Type B pancreatic cell (in vitro differentiated cells): Measurements from ENCODE around the gene LSM14A. TPM values are rescaled to one million over a fixed set of nuclear protein-coding genes. Genes with fewer than 3 reads are reported as not detected.
"Not testable (repeated sequence)": the region's sequence is repeated elsewhere in the genome, so short reads cannot be mapped to it uniquely, and the experiment has no call there.

Source experiments
- DNase-seq: peaks from one replicate; pipeline ENCODE4 v3.0.0; 2021; ENCODE audit warnings: mixed read lengths; ENCODE audit not compliant: unreplicated experiment; ENCODE audit errors: extremely low spot score
- H3K27ac Mint-ChIP-seq: 2 replicates; pipeline ENCODE4 v1.8.0; 2021; ENCODE audit warnings: mild to moderate bottlenecking, mixed read lengths
- H3K27me3 Mint-ChIP-seq: 2 replicates; pipeline ENCODE4 v1.8.0; 2021; ENCODE audit warnings: mixed read lengths
- H3K36me3 Mint-ChIP-seq: 2 replicates; pipeline ENCODE4 v1.8.0; 2021; ENCODE audit warnings: mixed read lengths
- H3K4me1 Mint-ChIP-seq: one replicate; pipeline ENCODE4 v1.8.0; 2021; ENCODE audit warnings: mixed read lengths; ENCODE audit not compliant: unreplicated experiment
- H3K4me3 Mint-ChIP-seq: 2 replicates; pipeline ENCODE4 v1.8.0; 2021; ENCODE audit warnings: mild to moderate bottlenecking, mixed read lengths
- H3K9me3 Mint-ChIP-seq: 2 replicates; pipeline ENCODE4 v1.8.0; 2021; ENCODE audit warnings: mixed read lengths
- CTCF ChIP-seq: fragments of 200-600 bp; sonication (generic); conservative IDR thresholded peaks from 2 replicates; pipeline ENCODE4 v1.5.0; 2021; ENCODE audit warnings: antibody characterized with exemption, mild to moderate bottlenecking
- total RNA-seq: library from RNA; stranded (reverse); gene quantifications from 2 replicates; pipeline ENCODE4 v1.2.1, GENCODE V29; 2021; ENCODE audit warnings: low replicate concordance

LSM14A gene
- total RNA-seq, 1 donor from 2014 or later: 112 TPM

- no peaks in the 10 kb centered on the region for H3K9me3 Mint-ChIP-seq
- H3K27me3 Mint-ChIP-seq: peaks cover 4% of the 10 kb centered on the region
- DNase-seq: no peak
- peak overlapping the region; percentile 96 for H3K27ac Mint-ChIP-seq
- H3K36me3 Mint-ChIP-seq: peaks cover 10% of the 10 kb centered on the region
- peak overlapping the region; percentile 85 for H3K4me3 Mint-ChIP-seq
- TF ChIP-seq CTCF: no peak
- peaks cover 21% of the 10 kb centered on the region for H3K4me1 Mint-ChIP-seq
These were observed 796 bp upstream of the LSM14A start for GRCh38 chr19:34171539-34171876.

- peaks cover 27% of the 10 kb centered on the region for H3K4me1 Mint-ChIP-seq
- H3K9me3 Mint-ChIP-seq: no peaks in the 10 kb centered on the region
- H3K4me3 Mint-ChIP-seq: peak overlapping the region; percentile 96
- H3K36me3 Mint-ChIP-seq: peaks cover 12% of the 10 kb centered on the region
- H3K27me3 Mint-ChIP-seq: peaks cover 4% of the 10 kb centered on the region
- DNase-seq: no peak
- TF ChIP-seq CTCF: no peak
- peak overlapping the region; percentile 99 for H3K27ac Mint-ChIP-seq
These were observed 423 bp downstream of the LSM14A start for GRCh38 chr19:34172661-34173192.

DNA sequence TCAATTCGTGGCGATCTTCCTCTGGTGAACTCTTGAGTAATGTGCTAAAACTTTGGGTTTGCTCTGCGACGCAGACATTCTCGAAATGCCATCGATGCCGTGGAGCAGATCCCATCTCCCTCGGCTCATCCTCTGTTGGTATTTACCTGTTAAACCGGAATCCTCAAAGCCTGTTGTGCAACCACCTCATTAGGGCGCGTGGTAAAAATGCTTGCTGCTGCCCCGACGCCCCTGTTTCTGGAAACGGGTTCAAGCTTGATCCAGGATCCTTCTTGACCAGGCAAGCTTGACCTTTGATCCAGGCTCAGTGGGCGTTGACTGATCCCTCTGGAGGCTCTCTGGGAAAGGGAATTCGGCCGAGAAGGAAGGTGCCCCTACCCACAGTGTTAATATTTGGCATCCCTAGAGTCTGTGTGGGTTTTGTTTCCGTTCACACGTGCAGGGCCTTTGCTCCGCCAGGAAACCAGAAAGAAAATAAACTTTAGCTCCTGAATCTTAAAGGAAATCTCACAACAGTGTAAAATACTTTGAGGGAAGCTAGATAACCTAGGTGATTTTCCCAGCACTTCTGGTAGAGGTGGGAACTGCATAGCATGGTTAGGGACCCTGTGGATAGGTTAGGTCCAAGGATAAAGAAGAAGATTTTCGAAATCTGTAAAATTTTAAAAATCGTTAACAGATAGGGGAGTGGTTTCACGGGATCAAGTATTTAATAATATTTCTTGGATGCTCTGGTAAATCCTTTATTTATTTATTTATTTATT is 1.1 kb downstream of the LSM14A start:
- Mint-ChIP-seq H3K4me3 (peak overlapping the region; percentile 96), H3K27me3 (peaks cover 4% of the 10 kb centered on the region), H3K36me3 (peaks cover 14% of the 10 kb centered on the region), H3K4me1 (peaks cover 29% of the 10 kb centered on the region), H3K27ac (peak overlapping the region; percentile 99), H3K9me3 (no peaks in the 10 kb centered on the region)
- TF ChIP-seq CTCF: peak; percentile 59
- no peak for DNase-seq

GRCh38 chr19:34175173-34175572 is 2.9 kb downstream of the LSM14A start:
- Mint-ChIP-seq H3K36me3 (peaks cover 21% of the 10 kb centered on the region), H3K4me3 (peak overlapping the region; percentile 77), H3K4me1 (peaks cover 40% of the 10 kb centered on the region)
- DNase-seq, H3K27ac Mint-ChIP-seq, H3K27me3 Mint-ChIP-seq, H3K9me3 Mint-ChIP-seq: not testable (repeated sequence)

DNA sequence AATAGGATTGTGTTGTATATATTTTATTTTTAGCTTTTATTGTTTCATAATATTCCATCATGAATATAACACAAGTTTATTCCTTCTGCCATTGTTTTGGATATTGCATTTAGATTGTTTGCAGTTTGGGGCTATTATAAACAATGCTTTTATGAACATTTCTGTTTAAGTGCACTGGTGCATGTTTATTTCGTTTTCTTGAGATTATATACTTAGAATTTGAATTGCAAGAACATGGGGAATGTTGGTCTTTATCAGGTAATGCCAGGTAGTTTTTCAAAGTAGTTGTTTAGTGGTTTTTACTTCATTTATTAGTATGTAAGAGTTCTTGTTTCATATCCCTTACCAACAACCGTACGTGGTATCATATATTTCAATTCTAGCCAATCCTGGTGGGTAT is 4.3 kb downstream of the LSM14A start:
- Mint-ChIP-seq H3K4me3 (peak overlapping the region; percentile 70), H3K36me3 (peaks cover 35% of the 10 kb centered on the region), H3K27ac (no peak overlapping the region), H3K27me3 (peaks cover 4% of the 10 kb centered on the region), H3K9me3 (no peaks in the 10 kb centered on the region), H3K4me1 (peaks cover 47% of the 10 kb centered on the region)
- DNase-seq: no peak
- TF ChIP-seq CTCF: no peak

DNA sequence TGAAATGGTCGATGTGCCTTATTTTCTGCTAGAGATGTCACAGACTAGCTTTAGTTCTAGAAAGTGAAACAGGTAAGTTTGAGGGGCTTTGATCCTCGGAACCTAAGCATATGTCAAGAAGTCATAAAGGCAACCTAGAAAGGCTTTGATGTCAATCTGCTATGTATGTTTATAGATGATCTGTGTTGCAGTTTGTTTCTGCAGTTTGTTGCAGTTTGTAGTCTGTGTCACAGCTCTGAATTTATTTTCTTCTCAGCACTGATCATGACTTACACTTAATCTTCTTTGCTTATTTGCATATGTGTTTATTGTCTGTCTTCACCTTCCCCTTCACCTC is 5.9 kb downstream of the LSM14A start:
- DNase-seq: no peak
- Mint-ChIP-seq H3K9me3 (no peaks in the 10 kb centered on the region), H3K4me1 (peaks cover 49% of the 10 kb centered on the region), H3K36me3 (peaks cover 38% of the 10 kb centered on the region), H3K27me3 (peaks cover under 1% of the 10 kb centered on the region), H3K27ac (peak overlapping the region; percentile 7), H3K4me3 (peak overlapping the region; percentile 42)
- TF ChIP-seq CTCF: no peak
